K562 (cell line): ENCODE results near the gene LMOD1. TPM values are rescaled to one million over a fixed set of nuclear protein-coding genes. Genes with fewer than 3 reads are reported as not detected.
"Not testable (repeated sequence)": the region's sequence is repeated elsewhere in the genome, so short reads cannot be mapped to it uniquely, and the experiment has no call there.

Experiments
- ATAC-seq: fragments of 200-7000 bp; cut with Tn5 transposase; 3 replicates; pipeline ENCODE4 v1.9.1; 2020; ENCODE audit warnings: moderate library complexity
- BruUV-seq: library from RNA; stranded (reverse); fragments of 400-500 nt; replicated peaks from 2 replicates; lab custom pipeline; 2021; lab: Mats Ljungman, UMichigan
- CTCF ChIA-PET: fragments of 300-600 bp; formaldehyde crosslinking; extraction: SDS; loops from one replicate; lab custom pipeline; 2021; ENCODE audit warnings: low intra/inter-chr PET ratio; lab: Yijun Ruan, JAX
- POLR2A ChIA-PET: fragments of 300-600, 350-650 bp; sonication (Branson Sonifier 250); formaldehyde crosslinking; extraction: SDS; loops from one replicate; lab custom pipeline; 2021; ENCODE audit warnings: antibody characterized with exemption, inconsistent platforms; lab: Yijun Ruan, JAX
- DNase-seq, 4 experiments: peaks; one replicate each; pipeline versions ENCODE4 v3.0.0 to v3.0.0-alpha.2; 2011 to 2018; ENCODE audit warnings: low spot score in 3 of 4, mixed read lengths in 3 of 4; ENCODE audit errors: extremely low read depth in 1 of 4
- FAIRE-seq: peaks from 2 replicates; lab custom pipeline; 2011; peaks lifted over from hg19 to GRCh38; lab: Jason Lieb, UNC
- H2AFZ ChIP-seq: 2 replicates; pipeline ENCODE4 v1.6.0; 2011; ENCODE audit warnings: low read depth, low read length, control low read depth, inconsistent platforms
- H3K27ac ChIP-seq: fragments of 200-600 bp; 3 replicates; pipeline ENCODE4 v1.8.0; 2011; ENCODE audit warnings: low read depth, mild to moderate bottlenecking, control low read depth, inconsistent platforms, low read length, moderate library complexity, mixed read lengths; ENCODE audit errors: extremely low read depth
- H3K27me3 ChIP-seq, 2 experiments: fragments of 300-600 bp in 1 of 2; 2 replicates in 1 of 2; 3 replicates in 1 of 2; pipeline versions ENCODE4 v1.6.0 to v1.8.0; 2011; ENCODE audit warnings: inconsistent platforms in 2 of 2, low read length in 2 of 2, mild to moderate bottlenecking in 1 of 2, mixed read lengths in 1 of 2, moderate library complexity in 1 of 2; ENCODE audit not compliant: control insufficient read depth in 2 of 2, insufficient read depth in 2 of 2
- H3K36me3 ChIP-seq: fragments of 300-600 bp; 3 replicates; pipeline ENCODE4 v1.8.0; 2011; ENCODE audit warnings: mild to moderate bottlenecking, low read length, inconsistent platforms; ENCODE audit not compliant: control insufficient read depth, insufficient read depth
- H3K4me1 ChIP-seq, 2 experiments: fragments of 200-600 bp in 1 of 2; replicated peaks in 1 of 2; 2 replicates in 1 of 2; 3 replicates in 1 of 2; pipeline versions ENCODE4 v1.5.1 to v1.8.0; 2011; ENCODE audit warnings: inconsistent platforms in 2 of 2, low read length in 2 of 2, mild to moderate bottlenecking in 1 of 2, mixed read lengths in 1 of 2, moderate library complexity in 1 of 2; ENCODE audit not compliant: control insufficient read depth in 2 of 2, insufficient read depth in 2 of 2
- H3K4me2 ChIP-seq: 2 replicates; pipeline ENCODE4 v1.6.1; 2011; ENCODE audit warnings: low read length, control low read depth, inconsistent platforms, mixed read lengths; ENCODE audit not compliant: insufficient read depth
- H3K4me3 ChIP-seq: fragments of 200-600 bp; sonication (generic), shearing (Covaris generic); 2 replicates; pipeline ENCODE4 v1.5.1; 2016; ENCODE audit warnings: control low read depth, inconsistent platforms
- H3K79me2 ChIP-seq: fragments of 200-600 bp; 3 replicates; pipeline ENCODE4 v1.8.0; 2011; ENCODE audit warnings: low read length, inconsistent platforms; ENCODE audit not compliant: control insufficient read depth, insufficient read depth
- H3K9ac ChIP-seq, 2 experiments: 2 replicates each; pipeline versions ENCODE4 v1.6.0 to v1.6.1; 2011; ENCODE audit warnings: low read depth in 2 of 2, low read length in 2 of 2, control low read depth in 1 of 2, inconsistent platforms in 1 of 2, mild to moderate bottlenecking in 1 of 2, mixed read lengths in 1 of 2; ENCODE audit not compliant: insufficient read depth in 1 of 2
- H3K9me1 ChIP-seq: one replicate; pipeline ENCODE4 v1.6.0; 2011; ENCODE audit warnings: inconsistent platforms, mild to moderate bottlenecking, low read length, moderate library complexity; ENCODE audit not compliant: control insufficient read depth, insufficient read depth
- H3K9me3 ChIP-seq: replicated peaks from 2 replicates; pipeline ENCODE4 v1.5.1; 2011; ENCODE audit warnings: low read depth, low read length, inconsistent platforms; ENCODE audit not compliant: control insufficient read depth, insufficient read depth
- H4K20me1 ChIP-seq: replicated peaks from 2 replicates; pipeline ENCODE4 v1.6.1; 2011; ENCODE audit warnings: low read length, inconsistent platforms, mixed read lengths; ENCODE audit not compliant: control insufficient read depth, insufficient read depth
- BCOR ChIP-seq: fragments of 450-650 bp; IDR thresholded peaks from 2 replicates; pipeline ENCODE4 v1.6.1; 2016
- CBFB ChIP-seq: sonication (generic); formaldehyde crosslinking; IDR thresholded peaks from 2 replicates; pipeline ENCODE4 v1.4.0; 2020; ENCODE audit warnings: mild to moderate bottlenecking, missing genetic modification reagents
- ZNF384 ChIP-seq: IDR thresholded peaks from 2 replicates; pipeline ENCODE4 v1.6.1; 2012; ENCODE audit warnings: low read depth, low read length, improper control_type of control experiment
- WGBS: fragments of 100-300 bp; shearing (Covaris generic); methylation state at CpG from one replicate; pipeline ENCODE4 v1.1.6; 2016; ENCODE audit warnings: low coverage, mixed read lengths; ENCODE audit not compliant: insufficient coverage; ENCODE audit errors: missing lambda C conversion rate; 5-methylcytosine and 5-hydroxymethylcytosine counted together
- in situ Hi-C: fragments of 300-500 bp; cut with MboI; formaldehyde crosslinking; loops from 4 replicates; pipeline ENCODE4 v1.15.0; 2018; ENCODE audit warnings: inconsistent platforms, mixed read lengths
- intact Hi-C: fragments of 100-400 bp; cut with micrococcal nuclease; formaldehyde crosslinking; loops from 2 replicates; pipeline ENCODE4 v1.14.2; 2022
- polyA plus RNA-seq, 8 experiments: library from polyadenylated mRNA; depleted of rRNA in 4 of 8; stranded (reverse) in 5 of 8; unstranded in 3 of 8; fragments of >200 nt; fragmentation: Nextera tagmentation in 2 of 8; fragmentation: Illumina TruSeq in 1 of 8; extraction: Ambion mirVana in 2 of 8; extraction: Trizol in 1 of 8; gene quantifications; 2 replicates each; pipeline versions ENCODE4 v1.2.1 to v1.2.3, GENCODE V29; 2011 to 2014; ENCODE audit warnings: inconsistent platforms in 1 of 8, missing spikeins in 1 of 8
- total RNA-seq, 7 experiments: library from RNA; depleted of rRNA in 6 of 7; stranded (reverse); fragments of >200 nt in 6 of 7; fragmentation: Illumina TruSeq in 2 of 7; extraction: Trizol in 2 of 7; gene quantifications; 2 replicates each; pipeline versions ENCODE4 v1.2.1 to v1.2.3, GENCODE V29; 2011 to 2021; ENCODE audit warnings: low replicate concordance in 1 of 7
- TF ChIP-seq, protein P1 (sequence below): fragments of 450-650 bp; IDR thresholded peaks from 2 replicates; pipeline ENCODE4 v1.6.1; 2016; ENCODE audit warnings: antibody characterized with exemption

The LMOD1 gene
- total and polyA plus RNA-seq, 9 of the 15 experiments (the other 6 are each of a cell fraction or from before 2014, with no cell fraction given) = 0.03 to 0.54 (median 0.38) TPM; not detected in 1

DNA sequence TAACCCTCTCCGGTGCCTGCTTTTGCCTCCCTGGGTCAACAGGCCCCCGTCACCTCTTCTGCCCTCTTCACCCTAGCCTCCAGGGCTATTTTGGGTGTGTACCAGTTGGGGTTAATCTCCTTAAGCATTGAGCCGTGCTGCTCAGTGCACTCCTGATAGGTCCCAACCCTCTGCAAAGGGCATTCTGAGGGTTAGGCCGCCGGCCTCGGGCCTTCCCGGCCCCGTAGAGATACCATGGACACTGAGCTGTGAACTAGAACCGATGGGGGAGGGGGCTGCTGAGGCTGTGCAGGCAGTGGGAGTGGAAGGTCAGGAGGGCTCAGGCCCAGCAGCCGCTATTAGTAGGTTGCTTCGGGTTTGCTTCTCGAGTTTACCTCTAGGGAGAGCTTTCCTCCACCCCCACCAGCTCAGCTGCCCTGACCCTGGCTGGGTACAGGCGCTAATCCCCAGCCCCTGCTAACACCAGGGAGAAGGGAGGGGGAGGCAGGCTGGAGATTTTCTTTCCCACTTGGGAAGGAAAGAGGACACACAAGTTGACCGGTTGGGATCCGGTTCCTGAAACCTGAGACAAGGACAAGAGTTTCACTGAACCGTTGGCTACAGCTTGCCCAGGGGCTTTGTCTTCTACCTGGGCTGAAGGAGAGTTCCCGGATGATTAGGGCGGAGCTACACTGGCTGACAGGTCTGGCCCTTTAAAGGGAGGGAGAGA is 4.8 kb downstream of the LMOD1 start (continued):
- TF ChIP-seq BCOR = no peak
- TF ChIP-seq, protein P1, sequence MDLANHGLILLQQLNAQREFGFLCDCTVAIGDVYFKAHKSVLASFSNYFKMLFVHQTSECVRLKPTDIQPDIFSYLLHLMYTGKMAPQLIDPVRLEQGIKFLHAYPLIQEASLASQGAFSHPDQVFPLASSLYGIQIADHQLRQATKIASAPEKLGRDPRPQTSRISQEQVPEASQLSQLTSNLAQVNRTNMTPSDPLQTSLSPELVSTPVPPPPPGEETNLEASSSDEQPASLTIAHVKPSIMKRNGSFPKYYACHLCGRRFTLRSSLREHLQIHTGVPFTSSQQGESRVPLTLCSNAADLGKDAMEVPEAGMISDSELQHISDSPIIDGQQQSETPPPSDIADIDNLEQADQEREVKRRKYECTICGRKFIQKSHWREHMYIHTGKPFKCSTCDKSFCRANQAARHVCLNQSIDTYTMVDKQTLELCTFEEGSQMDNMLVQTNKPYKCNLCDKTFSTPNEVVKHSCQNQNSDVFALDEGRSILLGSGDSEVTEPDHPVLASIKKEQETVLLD = peak; percentile 75; the same call in 1 of the 2 replicates

DNA sequence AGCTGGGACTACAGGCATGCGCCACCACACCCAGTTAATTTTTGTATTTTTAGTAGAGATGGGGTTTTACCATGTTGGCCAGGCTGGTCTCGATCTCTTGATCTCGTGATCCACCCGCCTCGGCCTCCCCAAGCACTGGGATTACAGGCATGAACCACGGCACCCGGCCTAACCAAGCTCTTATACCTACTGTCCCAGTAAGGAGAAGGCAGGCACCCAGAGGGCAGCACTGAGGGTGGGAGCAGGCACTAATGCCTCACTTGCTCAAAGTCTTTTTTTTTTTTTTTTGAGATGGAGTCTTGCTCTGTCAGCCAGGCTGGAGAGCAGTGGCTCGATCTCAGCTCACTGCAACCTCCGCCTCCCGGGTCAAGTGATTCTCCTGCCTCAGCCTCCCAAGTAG is 6.0 kb downstream of the LMOD1 start:
- H3K9me3 ChIP-seq, H3K9ac ChIP-seq, FAIRE-seq, in situ Hi-C loops, H3K4me3 ChIP-seq, intact Hi-C loops, H2AFZ ChIP-seq, H3K4me2 ChIP-seq, BruUV-seq, H4K20me1 ChIP-seq, H3K27ac ChIP-seq, ATAC-seq, DNase-seq, H3K27me3 ChIP-seq, H3K9me1 ChIP-seq, CTCF ChIA-PET: not testable (repeated sequence)
- POLR2A ChIA-PET = interaction anchor here (0.7 to 2.0 kb wide), 2 partner anchors 14 to 54 kb away, joined by 4 to 5 read pairs; no protein-coding TSS in a partner anchor
- WGBS = 93% methylated on average over 6 of the region's 10 CpGs
- TF ChIP-seq CBFB (0 out of 2 replicates have a peak, but pooled peaks have one; percentile 27), ZNF384 (0 out of 2 replicates have a peak, but pooled peaks have one; percentile 9)
- TF ChIP-seq, all 486 proteins: peak for 2; not testable (repeated sequence) for 484
- not testable (repeated sequence) for H3K36me3 ChIP-seq, H3K79me2 ChIP-seq
- H3K4me1 ChIP-seq = peaks cover 30 to 34% of the 10 kb centered on the region in 2 experiments
